Activated gamma-delta T cell (primary cell): ENCODE results near the gene PHACTR3.

ENCODE experiments used
- DNase-seq: peaks from one replicate; lab custom pipeline; 2025; lab: John Stamatoyannopoulos, UW

The PHACTR3 gene

GRCh38 chr20:59646487-59646886 lies 42.1 kb downstream of the PHACTR3 start:
- DNase-seq: no peak

- no peak for DNase-seq
These were observed 42.9 kb downstream of the PHACTR3 start for GRCh38 chr20:59647271-59647670.

- DNase-seq: no peak
These were observed 44.2 kb downstream of the PHACTR3 start for GRCh38 chr20:59648466-59649070.

GRCh38 chr20:59650418-59650817 lies 46.1 kb downstream of the PHACTR3 start:
- DNase-seq: no peak

DNA sequence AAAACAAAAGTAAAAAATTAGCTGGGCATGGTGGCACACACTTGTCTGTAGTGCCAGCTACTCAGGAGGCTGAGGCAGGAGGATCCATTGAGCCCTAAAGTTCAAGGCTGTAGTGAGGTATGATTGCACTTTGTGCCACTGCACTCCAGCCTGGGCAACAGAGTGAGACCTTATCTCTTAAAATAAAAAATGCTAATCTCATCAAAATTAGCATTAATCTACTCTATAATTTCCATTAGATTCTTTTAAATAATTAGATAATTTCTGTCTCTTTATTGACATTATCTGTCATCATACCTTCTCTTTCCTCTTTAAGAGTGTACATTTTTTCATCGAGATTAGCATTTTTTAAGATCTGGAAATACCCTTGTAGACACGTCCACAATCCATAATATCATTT lies 48.0 kb downstream of the PHACTR3 start:
- no peak for DNase-seq

DNA sequence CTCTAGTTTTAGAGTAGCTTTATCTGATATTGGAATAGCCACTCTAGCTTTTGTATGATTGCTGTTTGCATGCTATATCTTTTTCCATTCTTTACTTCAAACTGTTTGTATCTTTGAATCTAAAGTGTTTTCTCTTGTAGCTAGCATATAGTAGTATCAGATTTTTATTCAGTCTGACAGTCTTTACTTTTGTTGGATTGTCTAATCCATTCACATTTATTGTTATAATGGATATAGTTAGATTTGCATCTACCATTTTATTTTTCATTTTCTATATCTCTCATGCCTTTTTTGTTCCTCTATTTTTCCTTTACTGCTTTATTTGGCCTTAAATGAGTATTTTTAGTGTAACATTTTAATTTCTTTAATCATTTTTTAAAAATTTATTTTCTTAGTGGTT lies 52.1 kb downstream of the PHACTR3 start:
- no peak for DNase-seq

- DNase-seq: no peak
These were observed 53.2 kb downstream of the PHACTR3 start for GRCh38 chr20:59657459-59658046.

- no peak for DNase-seq
These were observed 56.1 kb downstream of the PHACTR3 start for GRCh38 chr20:59660471-59660870.

- no peak for DNase-seq
These were observed 56.8 kb downstream of the PHACTR3 start for GRCh38 chr20:59661153-59661552.

GRCh38 chr20:59661621-59662020 lies 57.3 kb downstream of the PHACTR3 start:
- DNase-seq: no peak

DNA sequence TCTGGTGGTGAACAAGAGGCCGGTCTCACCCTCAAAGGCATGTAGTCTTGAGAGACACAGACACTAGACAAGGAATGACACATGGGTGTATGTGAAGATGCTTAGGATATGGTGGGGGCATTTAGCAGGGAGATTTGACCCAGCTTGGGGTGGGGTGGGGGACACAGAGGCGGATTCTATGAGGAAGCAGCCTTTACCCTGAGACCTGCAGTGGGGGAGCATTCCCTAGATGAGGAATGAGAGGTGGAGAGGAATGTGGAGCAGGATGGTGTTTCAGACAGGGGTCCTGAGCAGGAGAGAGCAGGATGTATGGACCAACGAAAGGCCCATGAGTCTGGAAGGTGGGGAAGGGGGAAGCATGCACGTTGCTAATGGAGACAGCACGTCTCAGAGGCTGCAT lies 57.8 kb downstream of the PHACTR3 start:
- no peak for DNase-seq

GRCh38 chr20:59662856-59663512 lies 58.6 kb downstream of the PHACTR3 start:
- DNase-seq: no peak

GRCh38 chr20:59663513-59664060 lies 59.2 kb downstream of the PHACTR3 start:
- DNase-seq: no peak

- DNase-seq: no peak
These were observed 60.1 kb downstream of the PHACTR3 start for GRCh38 chr20:59664421-59664941.

- no peak for DNase-seq
These were observed 61.6 kb downstream of the PHACTR3 start for GRCh38 chr20:59665656-59666555.

DNA sequence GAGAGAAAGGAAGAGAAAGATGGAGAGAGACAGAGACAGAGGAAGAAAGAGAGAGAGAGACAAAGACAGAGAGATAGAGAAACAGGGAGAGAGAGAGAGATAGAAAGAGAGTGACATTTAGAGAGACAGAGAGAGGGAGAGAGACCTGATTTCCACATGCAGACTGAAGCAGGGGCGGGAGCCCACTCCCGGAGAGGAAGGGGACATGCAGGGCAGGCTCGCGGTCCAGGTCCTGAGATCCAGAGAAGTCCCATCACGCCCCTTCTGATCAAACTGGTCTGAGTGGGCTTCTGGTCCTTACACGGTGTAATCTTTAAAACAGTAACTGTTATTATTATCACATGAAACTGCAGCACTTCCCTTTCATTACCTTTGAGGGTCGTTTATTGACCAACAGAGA lies 62.2 kb downstream of the PHACTR3 start:
- no peak for DNase-seq

DNA sequence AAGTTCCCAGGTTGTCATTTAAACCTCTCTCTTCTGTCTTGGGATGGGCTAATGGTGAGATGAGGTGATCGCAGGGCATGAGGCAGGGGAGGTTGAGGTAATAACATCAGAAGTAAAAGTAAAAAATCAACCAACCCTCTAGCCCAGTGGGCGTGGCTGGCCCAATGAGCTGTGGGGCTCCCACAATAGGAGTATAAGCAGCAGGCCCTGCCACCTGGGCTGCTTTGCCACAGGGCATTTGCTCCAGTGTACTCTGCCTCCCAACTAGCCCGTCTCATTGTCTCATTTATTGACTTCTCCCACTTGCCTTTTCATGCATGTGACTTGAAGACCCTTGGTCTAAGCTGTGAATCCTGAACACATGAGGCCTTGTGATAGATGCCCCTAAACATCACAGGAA lies 62.8 kb downstream of the PHACTR3 start:
- DNase-seq: no peak

DNA sequence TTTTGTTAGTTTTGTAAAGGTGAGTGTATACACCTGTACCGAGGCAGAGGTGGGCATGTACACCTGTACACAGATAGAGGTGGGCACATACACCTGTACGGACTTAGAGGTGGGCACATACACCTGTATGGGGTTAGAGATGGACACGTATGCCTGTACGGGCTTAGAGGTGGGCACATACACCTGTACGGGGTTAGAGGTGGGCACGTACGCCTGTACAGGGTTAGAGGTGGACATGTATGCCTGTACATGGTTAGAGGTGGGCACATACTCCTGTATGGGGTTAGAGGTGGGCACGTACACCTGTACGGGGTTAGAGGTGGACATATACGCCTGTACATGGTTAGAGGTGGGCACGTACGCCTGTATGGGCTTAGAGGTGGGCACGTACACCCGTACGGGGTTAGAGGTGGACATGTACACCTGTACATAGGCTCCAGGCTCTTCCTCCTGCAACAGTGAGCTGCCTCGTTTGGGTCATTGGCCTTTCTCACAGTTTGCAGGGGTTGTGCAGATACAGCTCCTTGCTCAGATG lies 63.7 kb downstream of the PHACTR3 start:
- DNase-seq: no peak

GRCh38 chr20:59668926-59669850 lies 64.8 kb downstream of the PHACTR3 start:
- no peak for DNase-seq

- DNase-seq: no peak
These were observed 66.6 kb downstream of the PHACTR3 start for GRCh38 chr20:59670786-59671492.
